Stimulated activated CD4-positive, alpha-beta T cell treated with anti-CD3 and anti-CD28 coated beads, Interleukin-1b, Interleukin-23, amount 100 ng/mL, for 1 hour (primary cell): ENCODE results near the gene ATF7.

Source experiments
- DNase-seq, 2 donors: peaks; one replicate each; pipeline ENCODE4 v3.0.0-alpha.2; 2020; ENCODE audit warnings: low read depth in 2 of 2

ATF7 gene

GRCh38 chr12:53523131-53523530 is 103.1 kb downstream of the ATF7 start:
- no peak for DNase-seq

DNA sequence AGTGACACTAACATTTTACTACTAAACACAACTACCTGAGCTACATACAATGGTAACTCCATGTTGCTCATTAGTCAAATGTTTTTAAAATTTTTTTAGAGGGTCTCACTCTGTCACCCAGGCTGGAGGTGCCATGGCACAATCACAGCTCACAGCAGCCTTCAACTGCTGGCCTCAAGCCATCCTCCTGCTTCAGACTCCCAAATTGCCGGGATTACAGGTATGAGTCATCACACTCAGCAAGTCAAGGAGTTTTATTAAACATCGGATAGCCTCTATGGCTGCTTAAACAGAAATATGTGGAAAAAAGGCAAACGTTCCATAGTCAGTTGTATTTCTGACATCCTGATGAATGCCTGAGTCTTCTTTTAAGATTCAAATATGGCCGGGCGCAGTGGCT is 107.8 kb downstream of the ATF7 start:
- no peak for DNase-seq

GRCh38 chr12:53516758-53517455 is 109.3 kb downstream of the ATF7 start:
- no peak for DNase-seq

- no peak for DNase-seq
These were observed 110.9 kb downstream of the ATF7 start for GRCh38 chr12:53515291-53515680.

- DNase-seq, result no peak
These were observed 111.4 kb downstream of the ATF7 start for GRCh38 chr12:53514628-53515290.

GRCh38 chr12:53513712-53514410 is 112.3 kb downstream of the ATF7 start:
- DNase-seq, result no peak

DNA sequence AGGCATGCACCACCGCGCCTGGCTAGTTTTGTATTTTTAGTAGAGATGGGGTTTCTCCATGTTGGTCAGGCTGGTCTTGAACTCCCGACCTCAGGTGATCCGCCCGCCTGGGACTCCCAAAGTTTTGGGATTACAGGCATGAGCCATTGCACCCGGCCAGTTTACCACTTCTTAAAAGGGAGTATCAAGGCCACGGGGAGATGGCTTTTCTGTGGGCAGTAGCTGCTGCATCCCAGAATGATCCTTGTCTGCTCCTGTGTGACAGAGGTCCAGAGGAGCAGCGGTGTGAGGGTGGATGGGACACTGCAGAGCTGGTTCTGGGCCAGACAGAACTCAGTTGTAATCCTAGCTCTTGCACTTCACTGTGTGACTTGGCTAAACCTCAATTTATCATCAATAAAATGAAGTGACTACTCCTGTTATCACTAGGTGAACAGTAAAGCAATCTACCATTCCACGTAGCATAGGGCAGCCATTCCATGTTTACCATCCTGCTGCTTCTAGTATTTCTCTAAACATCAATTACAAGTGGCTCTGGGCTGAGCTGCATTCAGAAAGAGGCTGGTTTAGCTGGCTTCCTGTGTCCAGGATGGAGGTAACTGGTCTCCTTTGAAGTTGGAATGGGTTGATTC is 115.9 kb downstream of the ATF7 start:
- DNase-seq, result no peak

DNA sequence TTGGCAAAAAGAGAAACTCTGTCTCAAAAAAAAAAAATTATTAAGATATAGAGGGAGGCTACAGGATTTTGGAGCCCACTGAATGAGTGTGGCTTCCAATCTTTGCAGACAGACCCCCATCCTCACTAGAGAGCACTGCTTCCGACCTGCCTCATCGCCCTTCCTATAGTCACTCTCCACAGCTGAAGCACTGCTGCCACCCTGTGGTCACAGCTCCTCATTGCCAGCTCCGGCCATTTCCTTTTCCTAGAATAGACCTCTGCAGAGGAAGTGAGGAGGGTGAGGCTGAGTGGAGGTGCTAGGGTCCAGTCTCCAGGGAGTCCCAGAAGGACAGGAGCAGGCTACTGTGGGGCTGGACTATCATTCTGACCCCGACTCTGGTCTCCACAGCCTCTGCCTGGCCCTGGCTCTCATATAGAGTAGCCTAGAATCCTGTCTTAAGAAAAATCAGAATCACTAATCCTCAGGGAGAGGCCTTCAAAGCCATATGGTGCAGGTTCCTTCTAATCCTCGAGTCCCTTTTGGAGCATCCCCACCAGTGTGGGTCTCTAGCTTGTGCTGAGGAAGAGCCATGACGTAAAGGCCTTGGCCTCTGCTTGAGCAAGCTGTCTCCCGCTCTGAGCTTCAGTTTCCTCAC is 117.5 kb downstream of the ATF7 start:
- DNase-seq, result peak; percentile 47 to 75

DNA sequence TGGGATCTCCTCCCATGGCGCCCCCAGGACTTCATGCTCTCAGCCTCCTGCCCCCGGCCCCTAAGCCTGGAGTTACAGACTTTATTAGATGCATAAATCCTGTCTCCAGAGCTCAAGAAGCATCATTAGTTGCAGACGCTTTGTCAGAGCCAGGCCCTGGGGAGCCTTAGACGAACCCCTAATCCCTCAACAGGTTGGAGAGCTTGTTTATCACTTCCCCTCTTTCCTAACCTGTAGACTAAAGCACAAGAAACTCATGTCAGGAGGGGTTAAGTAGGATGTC is 118.6 kb downstream of the ATF7 start:
- DNase-seq, result no peak

DNA sequence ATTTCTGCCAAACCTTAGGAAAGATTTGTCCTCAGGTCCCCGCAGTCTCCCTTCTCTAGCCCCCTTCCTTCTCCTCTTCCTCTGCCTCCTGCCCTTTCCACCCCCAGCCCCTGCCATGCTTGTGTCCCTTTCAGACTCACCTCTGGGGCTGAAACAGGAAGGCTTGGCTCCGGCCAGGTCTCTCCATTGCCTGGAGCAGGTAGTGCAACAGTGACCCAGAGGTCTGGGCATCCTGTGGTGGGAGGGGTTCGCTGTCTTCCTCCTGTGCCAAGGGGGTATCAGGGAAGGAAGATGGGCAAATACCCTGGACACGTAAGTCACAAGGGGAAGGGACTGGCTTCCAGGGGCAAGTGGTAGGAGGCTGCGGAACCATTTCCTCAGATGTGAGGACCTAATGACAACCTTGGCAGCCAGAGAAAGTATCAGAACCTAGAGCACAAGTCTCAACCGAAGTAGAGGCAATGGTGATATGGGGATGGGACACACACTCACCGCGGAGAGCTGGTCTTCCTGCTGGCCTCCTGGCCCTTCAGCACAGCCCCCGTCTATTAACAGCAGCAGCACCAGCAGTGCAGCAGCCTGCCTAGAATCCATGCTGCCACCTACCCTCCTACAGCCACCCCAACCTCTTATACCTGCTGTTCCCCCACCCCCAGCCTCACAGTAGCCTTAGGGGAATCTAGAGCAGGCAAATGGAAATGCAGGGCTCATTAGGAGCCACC is 119.1 kb downstream of the ATF7 start, which contains the start of gene NPFF:
Gene NPFF (minus strand): TSS at position 604 of the 722 bp plus-strand sequence. CDS start 10 bp downstream, at position 594.
- no peak for DNase-seq

DNA sequence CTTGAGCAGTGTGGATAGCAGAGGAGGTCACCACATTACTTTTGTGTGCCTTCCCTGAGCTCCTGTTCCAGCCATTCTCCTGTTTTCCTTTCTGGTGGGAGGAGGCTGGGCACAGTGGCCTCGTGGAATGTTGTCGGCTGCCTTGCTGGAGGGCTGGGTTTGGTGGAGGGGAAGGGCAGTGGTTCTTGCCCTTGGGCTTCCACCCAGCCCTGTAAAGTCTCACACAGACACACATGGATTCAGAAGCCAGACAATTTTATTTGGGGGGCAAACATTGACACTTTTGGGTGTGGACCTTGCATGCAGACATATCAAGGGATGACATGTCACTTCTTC is 119.8 kb downstream of the ATF7 start:
- DNase-seq, result no peak

- DNase-seq, result no peak
These were observed 120.4 kb downstream of the ATF7 start for GRCh38 chr12:53505555-53506449.

DNA sequence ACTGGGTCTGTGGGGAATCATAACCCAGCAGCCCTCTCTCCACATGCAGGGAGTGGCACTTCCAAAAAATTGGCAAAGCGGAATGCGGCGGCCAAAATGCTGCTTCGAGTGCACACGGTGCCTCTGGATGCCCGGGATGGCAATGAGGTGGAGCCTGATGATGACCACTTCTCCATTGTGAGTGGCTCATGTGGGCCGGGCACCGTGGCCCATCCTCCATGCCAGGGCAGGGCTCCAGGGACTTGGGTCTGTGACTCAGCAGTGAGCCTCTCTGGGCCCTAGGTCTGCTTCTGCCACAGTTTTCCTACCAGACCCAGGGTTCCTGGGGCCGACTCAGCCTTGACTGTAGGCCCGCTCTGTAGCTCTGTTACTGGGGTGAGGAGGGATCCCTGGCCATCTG is 121.1 kb downstream of the ATF7 start:
- no peak for DNase-seq

- no peak for DNase-seq
These were observed 121.9 kb downstream of the ATF7 start for GRCh38 chr12:53504004-53504920.

DNA sequence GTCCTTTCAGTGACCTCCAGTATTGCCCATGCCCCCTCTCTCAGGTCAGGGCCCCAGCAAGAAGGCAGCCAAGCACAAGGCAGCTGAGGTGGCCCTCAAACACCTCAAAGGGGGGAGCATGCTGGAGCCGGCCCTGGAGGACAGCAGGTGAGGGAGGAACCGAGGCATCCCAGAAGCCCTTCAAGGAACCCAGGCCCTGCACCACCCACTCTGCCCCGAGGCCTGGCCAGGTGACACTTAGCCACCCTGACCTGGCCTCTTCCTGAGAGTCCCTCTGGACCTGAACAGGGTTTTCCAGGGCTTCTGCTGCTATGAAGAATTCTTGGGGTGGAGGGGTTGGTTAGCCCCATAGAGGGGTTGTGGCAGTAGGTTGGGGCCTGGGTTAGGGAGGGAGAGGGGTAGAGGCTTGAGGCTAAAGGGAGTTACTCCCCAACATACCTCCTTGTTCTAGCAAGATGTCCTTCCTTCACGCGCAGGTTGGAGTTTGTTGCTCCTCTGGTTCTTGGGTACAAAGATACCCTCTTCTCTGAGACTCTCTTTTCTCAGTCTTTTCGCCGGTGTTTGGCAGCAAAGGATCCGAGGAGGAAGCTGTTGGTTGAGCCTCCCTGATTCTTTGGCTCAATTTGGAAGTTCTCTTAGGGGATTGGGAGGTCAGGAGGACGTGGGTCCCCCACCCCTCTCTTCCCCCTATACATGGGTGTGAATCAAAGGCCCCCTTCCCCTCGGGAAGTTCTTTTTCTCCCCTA is 123.0 kb downstream of the ATF7 start:
- DNase-seq, result no peak

DNA sequence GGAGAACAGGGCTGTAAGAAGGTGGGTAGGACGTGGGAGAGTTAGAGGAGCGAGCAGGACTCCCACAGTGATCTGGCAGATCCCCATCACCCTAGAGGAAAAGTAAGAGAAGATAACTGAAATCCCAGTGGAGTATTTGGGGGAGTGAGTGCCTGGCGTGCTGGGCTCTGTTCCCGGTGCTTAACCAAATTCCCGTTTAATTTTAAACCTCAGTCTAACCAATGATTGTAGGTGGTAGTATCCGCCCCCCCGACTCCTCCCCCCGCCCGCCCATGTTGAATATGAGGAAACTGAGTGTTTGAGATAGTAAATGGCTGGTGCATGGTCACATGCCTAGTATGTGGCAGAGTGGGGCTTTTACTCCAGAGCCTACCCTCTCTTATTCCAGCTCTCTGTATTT is 123.9 kb downstream of the ATF7 start:
- DNase-seq, result no peak

- no peak for DNase-seq
These were observed 124.5 kb downstream of the ATF7 start for GRCh38 chr12:53501615-53502181.
